ENCODE results near the gene LILRB5. TPM values are rescaled to one million over a fixed set of nuclear protein-coding genes. Genes with fewer than 3 reads are reported as not detected.
A peak's percentile ranks its signal among the peaks of the same experiment; 100 is the strongest.
"Not testable (repeated sequence)": the region's sequence is repeated elsewhere in the genome, so short reads cannot be mapped to it uniquely, and the experiment has no call there.

The LILRB5 gene
- total RNA-seq, 1 donor from 2014 or later, result 4.1 TPM

- no peak for DNase-seq
These were observed 18.9 kb upstream of the LILRB5 start for GRCh38 chr19:54275951-54276350.

- DNase-seq, result not testable (repeated sequence)
These were observed 17.4 kb upstream of the LILRB5 start for GRCh38 chr19:54274516-54274915.

- DNase-seq, result no peak
These were observed 16.7 kb upstream of the LILRB5 start for GRCh38 chr19:54273821-54274220.

- DNase-seq, result not testable (repeated sequence)
These were observed 15.1 kb upstream of the LILRB5 start for GRCh38 chr19:54272181-54272580.

- DNase-seq, result not testable (repeated sequence)
These were observed 14.5 kb upstream of the LILRB5 start for GRCh38 chr19:54271587-54271986.

- DNase-seq, result no peak
These were observed 14.0 kb upstream of the LILRB5 start for GRCh38 chr19:54271106-54271505.

GRCh38 chr19:54268936-54269335, 11.9 kb upstream of the LILRB5 start:
- DNase-seq, result no peak

- peak; percentile 5 for DNase-seq
These were observed 9.1 kb upstream of the LILRB5 start for GRCh38 chr19:54266133-54266532.

- no peak for DNase-seq
These were observed 5.4 kb upstream of the LILRB5 start for GRCh38 chr19:54262470-54262869.

- no peak for DNase-seq
These were observed 5.0 kb upstream of the LILRB5 start for GRCh38 chr19:54262066-54262465.

GRCh38 chr19:54256250-54257115, 590 bp downstream of the LILRB5 start:
- no peak for DNase-seq

- no peak for DNase-seq
These were observed 1.8 kb downstream of the LILRB5 start for GRCh38 chr19:54255105-54255775.

- no peak for DNase-seq
These were observed 2.7 kb downstream of the LILRB5 start for GRCh38 chr19:54254195-54254906.

GRCh38 chr19:54253331-54254194, 3.5 kb downstream of the LILRB5 start:
- DNase-seq, result no peak

GRCh38 chr19:54252845-54253244, 4.2 kb downstream of the LILRB5 start:
- no peak for DNase-seq

GRCh38 chr19:54252243-54252642, 4.8 kb downstream of the LILRB5 start:
- DNase-seq, result no peak

- DNase-seq, result no peak
These were observed 9.0 kb downstream of the LILRB5 start for GRCh38 chr19:54248016-54248601.

- DNase-seq, result no peak
These were observed 9.8 kb downstream of the LILRB5 start for GRCh38 chr19:54247106-54247930.

GRCh38 chr19:54245936-54246335, 11.1 kb downstream of the LILRB5 start:
- no peak for DNase-seq

GRCh38 chr19:54243809-54244208, 13.3 kb downstream of the LILRB5 start:
- not testable (repeated sequence) for DNase-seq

- not testable (repeated sequence) for DNase-seq
These were observed 14.4 kb downstream of the LILRB5 start, which contains the start of gene LILRA6 for GRCh38 chr19:54242646-54243045. Gene LILRA6 (minus strand): TSS chr19:54242790.

Measured in skin of body (tissue), 2 donors.